Keratinocyte (primary cell): ENCODE results near the gene CFI. TPM values are rescaled to one million over a fixed set of nuclear protein-coding genes. Genes with fewer than 3 reads are reported as not detected.

Experiments
- DNase-seq: peaks from one replicate; pipeline ENCODE4 v3.0.0-alpha.2; 2011; ENCODE audit warnings: low read depth, missing footprints, low spot score
- FAIRE-seq: peaks from 2 replicates; lab custom pipeline; 2011; peaks lifted over from hg19 to GRCh38; lab: Jason Lieb, UNC
- H2AFZ ChIP-seq: 2 replicates; pipeline ENCODE4 v1.6.0; 2012; ENCODE audit warnings: low read length, control low read depth, inconsistent platforms; ENCODE audit not compliant: control insufficient read depth
- H3K27ac ChIP-seq: 2 replicates; pipeline ENCODE4 v1.5.1; 2011; ENCODE audit warnings: low read length; ENCODE audit not compliant: control insufficient read depth, insufficient read depth
- H3K27me3 ChIP-seq: 3 replicates; pipeline ENCODE4 v1.6.0; 2011; ENCODE audit warnings: low read length; ENCODE audit not compliant: control insufficient read depth, insufficient read depth; ENCODE audit errors: extremely low read depth
- H3K36me3 ChIP-seq, 2 experiments: 2 replicates in 1 of 2; 3 replicates in 1 of 2; pipeline ENCODE4 v1.5.1; 2011; ENCODE audit warnings: low read length in 2 of 2, mild to moderate bottlenecking in 1 of 2; ENCODE audit not compliant: control insufficient read depth in 2 of 2, insufficient read depth in 2 of 2; ENCODE audit errors: extremely low read depth in 1 of 2
- H3K4me1 ChIP-seq: 3 replicates; pipeline ENCODE4 v1.5.1; 2011; ENCODE audit warnings: low read length; ENCODE audit not compliant: control insufficient read depth, insufficient read depth; ENCODE audit errors: extremely low read depth
- H3K4me2 ChIP-seq: 3 replicates; pipeline ENCODE4 v1.6.0; 2011; ENCODE audit warnings: low read depth, low read length; ENCODE audit not compliant: control insufficient read depth, insufficient read depth; ENCODE audit errors: extremely low read depth
- H3K4me3 ChIP-seq, 3 experiments: fragments of 200-600 bp in 1 of 3; sonication (generic) in 1 of 3; 2 replicates in 2 of 3; 3 replicates in 1 of 3; pipeline ENCODE4 v1.5.1; 2011 to 2016; ENCODE audit warnings: low read length in 3 of 3, mild to moderate bottlenecking in 3 of 3, control low read depth in 2 of 3, inconsistent platforms in 1 of 3, low read depth in 1 of 3, mixed read lengths in 1 of 3, mixed run types in 1 of 3, moderate library complexity in 1 of 3; ENCODE audit not compliant: control insufficient read depth in 2 of 3, insufficient read depth in 2 of 3; ENCODE audit errors: extremely low read depth in 1 of 3
- H3K79me2 ChIP-seq: 2 replicates; pipeline ENCODE4 v1.6.0; 2012; ENCODE audit warnings: low read length; ENCODE audit not compliant: control insufficient read depth, insufficient read depth
- H3K9ac ChIP-seq: 3 replicates; pipeline ENCODE4 v1.6.0; 2011; ENCODE audit warnings: low read length; ENCODE audit not compliant: control insufficient read depth, insufficient read depth; ENCODE audit errors: extremely low read depth
- H3K9me1 ChIP-seq: 3 replicates; pipeline ENCODE4 v1.6.0; 2011; ENCODE audit warnings: low read length; ENCODE audit not compliant: control insufficient read depth, insufficient read depth; ENCODE audit errors: extremely low read depth
- H3K9me3 ChIP-seq: 2 replicates; pipeline ENCODE4 v1.5.1; 2012; ENCODE audit warnings: low read depth, low read length; ENCODE audit not compliant: control insufficient read depth
- H4K20me1 ChIP-seq: 3 replicates; pipeline ENCODE4 v1.6.0; 2011; ENCODE audit warnings: low read length; ENCODE audit not compliant: control insufficient read depth, insufficient read depth; ENCODE audit errors: extremely low read depth
- EZH2 ChIP-seq: IDR thresholded peaks from one replicate; pipeline ENCODE4 v1.6.1; 2012; ENCODE audit warnings: inconsistent platforms, mild to moderate bottlenecking, low read length, moderate library complexity
- dilution Hi-C: fragments of 300-500 bp; cut with MboI; formaldehyde crosslinking; loops from one replicate; pipeline ENCODE4 v1.7.0; 2020; ENCODE audit warnings: low sequenced_read_pairs; ENCODE audit not compliant: extremely low pct_ligation_motif_present
- polyA plus RNA-seq, 5 experiments: library from polyadenylated mRNA; depleted of rRNA in 3 of 5; stranded (reverse) in 3 of 5; stranded (forward) in 1 of 5; unstranded in 1 of 5; fragments of >200 nt; gene quantifications; 1 replicate in 1 of 5; 2 replicates in 3 of 5; 3 replicates in 1 of 5; pipeline versions ENCODE4 v1.2.1 to v1.2.3, GENCODE V29; 2011 to 2012; ENCODE audit warnings: missing spikeins in 2 of 5, low read depth in 1 of 5, low replicate concordance in 1 of 5
- TF ChIP-seq, protein P1 (sequence below), 3 experiments: IDR thresholded peaks in 1 of 3; conservative IDR thresholded peaks in 1 of 3; optimal IDR thresholded peaks in 1 of 3; 2 replicates in 2 of 3; 3 replicates in 1 of 3; pipeline versions ENCODE3 to v1.5.1; 2011; ENCODE audit warnings: low read length in 3 of 3, mild to moderate bottlenecking in 3 of 3, moderate library complexity in 2 of 3, control low read depth in 1 of 3, inconsistent platforms in 1 of 3; ENCODE audit not compliant: insufficient read depth in 2 of 3; ENCODE audit errors: extremely low read depth in 1 of 3

Gene CFI
- polyA plus RNA-seq, 1 donor (not counting 4 experiments of a cell fraction or from before 2014, with no cell fraction given): not detected

DNA sequence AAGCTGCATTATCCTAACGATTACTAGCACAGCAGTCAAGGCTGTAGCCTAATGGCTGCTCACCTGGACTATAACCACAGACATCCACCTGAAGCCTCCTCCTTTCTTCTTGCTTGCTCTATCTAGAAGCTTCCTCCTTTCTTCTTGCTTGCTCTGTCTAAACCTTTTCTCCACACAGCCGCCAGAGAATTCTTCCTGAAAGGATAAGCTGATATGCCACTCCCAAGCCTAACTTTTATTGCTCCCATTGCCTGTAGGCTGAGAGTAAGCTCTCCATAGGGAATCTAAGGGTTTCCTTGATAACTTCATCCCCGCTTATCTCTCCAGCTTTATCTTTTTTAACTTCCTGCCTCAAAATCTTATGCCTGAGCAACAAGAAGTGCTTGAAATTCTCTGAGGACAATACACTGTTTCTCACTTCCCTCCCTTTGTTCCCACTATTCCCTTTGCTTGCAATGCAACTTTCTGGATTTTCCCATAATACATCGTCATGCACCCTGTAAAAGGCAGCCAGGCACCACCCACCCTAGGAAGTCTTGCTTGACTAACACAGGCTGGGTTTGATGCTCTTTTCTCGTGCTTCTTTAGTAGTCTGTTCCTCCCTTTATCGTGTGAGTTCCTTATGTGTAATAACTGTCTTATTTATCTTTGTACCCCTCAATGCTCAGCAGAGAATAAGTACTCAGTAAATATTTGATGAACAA is 44.7 kb upstream of the CFI start:
- Histone ChIP-seq H3K9ac (no peak overlapping the region), H3K9me3 (no peaks in the 10 kb centered on the region), H2AFZ (no peak overlapping the region), H3K4me3 (no peak overlapping the region), H4K20me1 (no peaks in the 10 kb centered on the region), H3K27me3 (no peaks in the 10 kb centered on the region), H3K4me2 (no peak overlapping the region), H3K27ac (no peak overlapping the region), H3K9me1 (no peaks in the 10 kb centered on the region), H3K36me3 (no peaks in the 10 kb centered on the region), H3K79me2 (no peaks in the 10 kb centered on the region), H3K4me1 (no peaks in the 10 kb centered on the region)
- FAIRE-seq (no peak), DNase-seq (no peak)
- dilution Hi-C loops: no loop called here
- TF ChIP-seq EZH2: no peak
- TF ChIP-seq, protein P1, sequence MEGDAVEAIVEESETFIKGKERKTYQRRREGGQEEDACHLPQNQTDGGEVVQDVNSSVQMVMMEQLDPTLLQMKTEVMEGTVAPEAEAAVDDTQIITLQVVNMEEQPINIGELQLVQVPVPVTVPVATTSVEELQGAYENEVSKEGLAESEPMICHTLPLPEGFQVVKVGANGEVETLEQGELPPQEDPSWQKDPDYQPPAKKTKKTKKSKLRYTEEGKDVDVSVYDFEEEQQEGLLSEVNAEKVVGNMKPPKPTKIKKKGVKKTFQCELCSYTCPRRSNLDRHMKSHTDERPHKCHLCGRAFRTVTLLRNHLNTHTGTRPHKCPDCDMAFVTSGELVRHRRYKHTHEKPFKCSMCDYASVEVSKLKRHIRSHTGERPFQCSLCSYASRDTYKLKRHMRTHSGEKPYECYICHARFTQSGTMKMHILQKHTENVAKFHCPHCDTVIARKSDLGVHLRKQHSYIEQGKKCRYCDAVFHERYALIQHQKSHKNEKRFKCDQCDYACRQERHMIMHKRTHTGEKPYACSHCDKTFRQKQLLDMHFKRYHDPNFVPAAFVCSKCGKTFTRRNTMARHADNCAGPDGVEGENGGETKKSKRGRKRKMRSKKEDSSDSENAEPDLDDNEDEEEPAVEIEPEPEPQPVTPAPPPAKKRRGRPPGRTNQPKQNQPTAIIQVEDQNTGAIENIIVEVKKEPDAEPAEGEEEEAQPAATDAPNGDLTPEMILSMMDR (optimal IDR thresholded peaks at IDR 0.05 in 1 of 3, IDR thresholded peaks at IDR 0.05 in 1 of 3, conservative IDR thresholded peaks at IDR 0.05 in 1 of 3; ENCODE audit: extremely low read depth in 1 of 3, insufficient read depth in 2 of 3, low read length in 3 of 3): no peak

DNA sequence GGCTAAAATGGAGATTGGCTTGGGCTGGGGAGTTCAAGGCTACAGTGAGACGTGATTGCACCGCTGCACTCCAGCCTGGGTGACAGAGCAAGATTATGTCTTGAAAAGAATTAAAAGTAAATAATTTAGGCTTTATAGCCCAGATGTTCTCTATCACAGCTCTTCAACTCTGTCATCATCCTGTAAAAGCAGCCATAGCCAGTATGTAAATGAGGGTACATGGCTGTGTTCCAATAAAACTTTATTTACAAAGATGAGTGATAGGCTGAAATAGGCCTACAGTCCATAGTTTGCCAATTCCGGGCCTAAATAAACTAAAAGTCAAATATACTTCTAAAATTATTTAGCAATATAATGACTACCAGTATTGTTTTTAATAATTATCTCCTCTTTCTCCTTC is 35.2 kb upstream of the CFI start:
- Histone ChIP-seq H3K79me2 (no peaks in the 10 kb centered on the region), H3K27me3 (no peaks in the 10 kb centered on the region), H3K9me3 (no peaks in the 10 kb centered on the region), H3K4me3 (no peak overlapping the region), H3K4me1 (no peaks in the 10 kb centered on the region), H3K4me2 (no peak overlapping the region), H3K9ac (no peak overlapping the region), H4K20me1 (no peaks in the 10 kb centered on the region), H3K27ac (no peak overlapping the region), H3K36me3 (no peaks in the 10 kb centered on the region), H2AFZ (no peak overlapping the region), H3K9me1 (no peaks in the 10 kb centered on the region)
- dilution Hi-C loops: no loop called here
- FAIRE-seq: no peak
- no peak for TF ChIP-seq EZH2
- no peak for DNase-seq

DNA sequence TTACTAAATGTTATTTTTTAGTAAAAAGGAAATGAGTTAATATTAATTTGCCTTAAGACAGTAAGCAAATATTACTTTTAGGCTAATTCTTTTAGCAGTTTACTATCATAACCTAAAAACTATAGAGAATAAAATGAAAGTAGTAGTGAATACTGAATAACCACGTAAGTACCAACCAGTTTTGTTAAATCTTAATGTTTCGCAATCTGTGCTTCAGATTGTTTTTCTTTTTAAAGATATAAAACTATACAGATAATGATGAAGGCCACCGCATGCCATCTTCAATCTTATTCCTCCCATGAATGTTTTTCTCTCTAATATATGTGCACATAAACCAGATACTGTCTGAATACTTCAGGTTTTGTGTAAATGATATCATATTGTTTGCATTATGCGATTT is 32.0 kb upstream of the CFI start:
- H3K4me1 ChIP-seq: no peaks in the 10 kb centered on the region
- H3K27ac ChIP-seq: no peak overlapping the region
- H3K79me2 ChIP-seq: no peaks in the 10 kb centered on the region
- H3K9me3 ChIP-seq: no peaks in the 10 kb centered on the region
- dilution Hi-C loops: no loop called here
- DNase-seq: no peak
- H3K27me3 ChIP-seq: no peaks in the 10 kb centered on the region
- H3K9me1 ChIP-seq: no peaks in the 10 kb centered on the region
- H4K20me1 ChIP-seq: no peaks in the 10 kb centered on the region
- FAIRE-seq: no peak
- no peak overlapping the region for H3K4me2 ChIP-seq
- H3K4me3 ChIP-seq: no peak overlapping the region
- no peak overlapping the region for H3K9ac ChIP-seq
- H2AFZ ChIP-seq: no peak overlapping the region
- TF ChIP-seq, protein P1 (optimal IDR thresholded peaks at IDR 0.05 in 1 of 3, IDR thresholded peaks at IDR 0.05 in 1 of 3, conservative IDR thresholded peaks at IDR 0.05 in 1 of 3; ENCODE audit: extremely low read depth in 1 of 3, insufficient read depth in 2 of 3, low read length in 3 of 3): no peak
- no peak for TF ChIP-seq EZH2
- H3K36me3 ChIP-seq: no peaks in the 10 kb centered on the region
